Heart left ventricle (tissue), 13 donors: ENCODE results near the gene SSX1.

Source experiments
- CTCF ChIP-seq, 12 donors: fragments of 200-600 bp; sonication (generic) in 4 of 12; IDR thresholded peaks; one replicate each; pipeline versions ENCODE4 v1.5.0 to v1.8.0; 2018 to 2022; ENCODE audit warnings: antibody characterized with exemption in 12 of 12, mild to moderate bottlenecking in 5 of 12
- POLR2A ChIP-seq, 2 donors: fragments of 450-650 bp; IDR thresholded peaks; one replicate each; pipeline ENCODE4 v1.6.1; 2017; ENCODE audit warnings: antibody characterized with exemption in 2 of 2, mild to moderate bottlenecking in 2 of 2, moderate library complexity in 2 of 2
- donor health status: ischemic (EF 13 %, LVEDD 7.1; RV severe dilation, severe dysfunction).
- donor health status: DM: no; HTN: yes; CAD: no.
- donor health status: DM: no; HTN: no; CAD: no.
- donor health status: ischemic (EF 25% LVEDD 6.9; RV normal size, moderate dysfunction).
- donor health status: ischemic (EF 25% LVEDD 5.7; RV mildly dilated, moderate dysfunction).
- donor health status: ischemic (EF 35%, LVEDD 5.7; RV mildly dilated, moderate dysfunction).
- donor health status: nonischemic (EF 11% LVEDD 7.7; RV severe dilation, severe dysfunction).
- donor health status: DM: yes; HTN: yes; CAD: no.
- donor health status: PGD.
- donor health status: ischemic (EF 29% LVEDD 5.4; RV normal size, mild dysfunction).
- donor health status: nonischemic (EF 23%, LVEDD 6.1; RV moderate dilation, normal function).

- TF ChIP-seq CTCF (IDR thresholded peaks at IDR 0.05) (no peak), POLR2A (IDR thresholded peaks at IDR 0.05) (no peak)
These were observed 51.0 kb downstream of the SSX1 start for GRCh38 chrX:48306175-48306574.
